Gastroesophageal sphincter (tissue), 4 donors: Measurements from ENCODE around the gene PCDHA6. TPM values are rescaled to one million over a fixed set of nuclear protein-coding genes. Genes with fewer than 3 reads are reported as not detected.
"Not testable (repeated sequence)": the region's sequence is repeated elsewhere in the genome, so short reads cannot be mapped to it uniquely, and the experiment has no call there.

Experiments
- ATAC-seq: fragments of 150-250 bp; one replicate; pipeline ENCODE4 v1.9.1; 2016; ENCODE audit warnings: mild to moderate bottlenecking, moderate library complexity
- H3K27ac ChIP-seq, 4 donors: fragments of 200-600 bp; sonication (generic) in 3 of 4; 1 replicate in 3 of 4; 2 replicates in 1 of 4; pipeline ENCODE4 v1.5.1; 2016 to 2019
- H3K27me3 ChIP-seq: fragments of 200-600 bp; sonication (generic); one replicate; pipeline ENCODE4 v1.5.1; 2019
- H3K36me3 ChIP-seq, 2 donors: fragments of 200-600 bp; sonication (generic); one replicate each; pipeline ENCODE4 v1.5.1; 2019; ENCODE audit warnings: control low read depth in 1 of 2
- H3K4me1 ChIP-seq, 3 donors: fragments of 200-600 bp; sonication (generic); 1 replicate in 2 of 3; 2 replicates in 1 of 3; pipeline ENCODE4 v1.5.1; 2016 to 2019; ENCODE audit warnings: control low read depth in 2 of 3
- H3K4me3 ChIP-seq, 2 donors: fragments of 200-600 bp; sonication (generic); one replicate each; pipeline ENCODE4 v1.5.1; 2019; ENCODE audit warnings: mild to moderate bottlenecking in 1 of 2, moderate library complexity in 1 of 2
- H3K9me3 ChIP-seq, 3 donors: fragments of 200-600 bp; sonication (generic); one replicate each; pipeline ENCODE4 v1.5.1; 2017 to 2019; ENCODE audit warnings: control low read depth in 2 of 3
- EP300 ChIP-seq: sonication (generic); formaldehyde crosslinking; IDR thresholded peaks from one replicate; pipeline ENCODE4 v1.6.1; 2017; ENCODE audit warnings: antibody characterized with exemption, mild to moderate bottlenecking
- POLR2A ChIP-seq, 2 donors: fragments of 450-650 bp; IDR thresholded peaks; one replicate each; pipeline ENCODE4 v1.6.1; 2017; ENCODE audit warnings: antibody characterized with exemption in 2 of 2, mild to moderate bottlenecking in 2 of 2, moderate library complexity in 1 of 2
- POLR2AphosphoS5 ChIP-seq: sonication (generic); formaldehyde crosslinking; IDR thresholded peaks from one replicate; pipeline ENCODE4 v1.6.1; 2017; ENCODE audit warnings: antibody characterized with exemption
- WGBS, 2 donors: methylation state at CpG; one replicate each; pipeline ENCODE4 v1.1.5; 2018; ENCODE audit warnings: low coverage in 1 of 2; 5-methylcytosine and 5-hydroxymethylcytosine counted together
- total RNA-seq, 4 donors: library from RNA; depleted of rRNA; stranded (reverse); fragments of >200 nt; gene quantifications; one replicate each; pipeline ENCODE4 v1.1.0, GENCODE V29; 2016
- TF ChIP-seq, protein P1 (sequence below), 4 experiments: fragments of 200-600 bp in 2 of 4; fragments of 450-650 bp in 2 of 4; sonication (generic) in 1 of 4; IDR thresholded peaks; one replicate each; pipeline ENCODE4 v1.5.1; 2017 to 2019; ENCODE audit warnings: antibody characterized with exemption in 4 of 4, mild to moderate bottlenecking in 2 of 4, moderate library complexity in 2 of 4

Gene PCDHA6
- total RNA-seq, 4 donors from 2014 or later, result 0.31 to 1.4 (median 0.73) TPM

DNA sequence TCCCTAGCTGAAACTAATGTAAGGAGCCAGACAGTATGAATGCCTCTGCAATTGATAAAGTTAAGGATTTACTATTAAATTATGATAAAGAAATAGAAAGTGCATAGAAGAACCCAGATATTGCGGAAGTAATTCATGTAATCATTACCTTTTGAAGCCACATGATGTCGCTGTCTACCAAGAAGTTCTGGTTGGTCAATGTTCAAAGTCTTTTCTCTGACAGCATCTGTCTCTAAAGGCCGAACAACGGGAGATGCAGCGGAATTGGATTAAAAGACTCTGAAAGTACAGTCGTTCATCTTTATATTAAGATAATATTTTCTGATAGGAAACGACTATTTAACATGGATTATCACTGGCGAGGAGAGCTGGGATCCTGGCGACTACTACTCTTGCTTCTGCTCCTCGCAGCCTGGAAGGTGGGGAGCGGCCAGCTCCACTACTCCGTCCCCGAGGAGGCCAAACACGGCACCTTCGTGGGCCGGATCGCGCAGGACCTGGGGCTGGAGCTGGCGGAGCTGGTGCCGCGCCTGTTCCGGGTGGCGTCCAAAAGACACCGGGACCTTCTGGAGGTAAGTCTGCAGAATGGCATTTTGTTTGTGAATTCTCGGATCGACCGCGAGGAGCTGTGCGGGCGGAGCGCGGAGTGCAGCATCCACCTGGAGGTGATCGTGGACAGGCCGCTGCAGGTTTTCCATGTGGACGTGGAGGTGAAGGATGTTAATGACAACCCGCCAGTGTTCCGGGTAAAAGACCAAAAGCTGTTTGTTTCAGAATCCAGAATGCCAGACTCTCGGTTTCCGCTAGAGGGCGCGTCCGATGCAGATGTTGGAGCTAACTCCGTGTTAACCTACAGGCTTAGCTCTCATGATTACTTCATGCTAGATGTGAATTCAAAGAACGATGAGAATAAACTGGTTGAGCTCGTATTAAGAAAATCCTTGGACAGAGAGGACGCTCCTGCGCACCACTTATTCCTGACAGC lies 13.5 kb downstream of the PCDHA6 start, which contains the start of gene PCDHA8:
PCDHA8 (plus strand) TSS at position 210 of the 985 bp plus-strand sequence; CDS start at position 345, 135 bp downstream.
- ATAC-seq, result no peak
- TF ChIP-seq EP300 (no peak), POLR2A (IDR thresholded peaks at IDR 0.05) (no peak), POLR2AphosphoS5 (no peak)
- TF ChIP-seq, protein P1, sequence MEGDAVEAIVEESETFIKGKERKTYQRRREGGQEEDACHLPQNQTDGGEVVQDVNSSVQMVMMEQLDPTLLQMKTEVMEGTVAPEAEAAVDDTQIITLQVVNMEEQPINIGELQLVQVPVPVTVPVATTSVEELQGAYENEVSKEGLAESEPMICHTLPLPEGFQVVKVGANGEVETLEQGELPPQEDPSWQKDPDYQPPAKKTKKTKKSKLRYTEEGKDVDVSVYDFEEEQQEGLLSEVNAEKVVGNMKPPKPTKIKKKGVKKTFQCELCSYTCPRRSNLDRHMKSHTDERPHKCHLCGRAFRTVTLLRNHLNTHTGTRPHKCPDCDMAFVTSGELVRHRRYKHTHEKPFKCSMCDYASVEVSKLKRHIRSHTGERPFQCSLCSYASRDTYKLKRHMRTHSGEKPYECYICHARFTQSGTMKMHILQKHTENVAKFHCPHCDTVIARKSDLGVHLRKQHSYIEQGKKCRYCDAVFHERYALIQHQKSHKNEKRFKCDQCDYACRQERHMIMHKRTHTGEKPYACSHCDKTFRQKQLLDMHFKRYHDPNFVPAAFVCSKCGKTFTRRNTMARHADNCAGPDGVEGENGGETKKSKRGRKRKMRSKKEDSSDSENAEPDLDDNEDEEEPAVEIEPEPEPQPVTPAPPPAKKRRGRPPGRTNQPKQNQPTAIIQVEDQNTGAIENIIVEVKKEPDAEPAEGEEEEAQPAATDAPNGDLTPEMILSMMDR (IDR thresholded peaks at IDR 0.05), result no peak
- H3K4me3 ChIP-seq, result no peak within 1 kb of the TSS
- peaks cover 0 to 51% (median 0%) of the 10 kb centered on the region in 3 donors for H3K9me3 ChIP-seq
- peaks cover 74% of the 10 kb centered on the region for H3K27me3 ChIP-seq
- H3K27ac ChIP-seq, result no peak within 1 kb of the TSS
- WGBS, 2 donors, result 17 to 32% methylated on average over 11 to 19 of the region's 47 CpGs
- no peaks in the 10 kb centered on the region for H3K36me3 ChIP-seq
- no peaks in the 10 kb centered on the region for H3K4me1 ChIP-seq

- TF ChIP-seq POLR2AphosphoS5, result no peak
- TF ChIP-seq, protein P1 (IDR thresholded peaks at IDR 0.05), result no peak
- no peak for TF ChIP-seq POLR2A (IDR thresholded peaks at IDR 0.05)
- TF ChIP-seq EP300, result no peak
- peaks cover 0 to 64% (median 0%) of the 10 kb centered on the region in 3 donors for H3K9me3 ChIP-seq
- no peaks in the 10 kb centered on the region for H3K36me3 ChIP-seq
- 43 to 67% methylated on average over 1 of the region's 87 CpGs for WGBS, 2 donors
- H3K27me3 ChIP-seq, result peaks cover 83% of the 10 kb centered on the region
- no peaks in the 10 kb centered on the region for H3K4me1 ChIP-seq
- no peak overlapping the region for H3K27ac ChIP-seq
- H3K4me3 ChIP-seq, result no peak overlapping the region
- no peak for ATAC-seq
Observed at GRCh38 chr5:140842798-140843733, 15.3 kb downstream of the PCDHA6 start.

DNA sequence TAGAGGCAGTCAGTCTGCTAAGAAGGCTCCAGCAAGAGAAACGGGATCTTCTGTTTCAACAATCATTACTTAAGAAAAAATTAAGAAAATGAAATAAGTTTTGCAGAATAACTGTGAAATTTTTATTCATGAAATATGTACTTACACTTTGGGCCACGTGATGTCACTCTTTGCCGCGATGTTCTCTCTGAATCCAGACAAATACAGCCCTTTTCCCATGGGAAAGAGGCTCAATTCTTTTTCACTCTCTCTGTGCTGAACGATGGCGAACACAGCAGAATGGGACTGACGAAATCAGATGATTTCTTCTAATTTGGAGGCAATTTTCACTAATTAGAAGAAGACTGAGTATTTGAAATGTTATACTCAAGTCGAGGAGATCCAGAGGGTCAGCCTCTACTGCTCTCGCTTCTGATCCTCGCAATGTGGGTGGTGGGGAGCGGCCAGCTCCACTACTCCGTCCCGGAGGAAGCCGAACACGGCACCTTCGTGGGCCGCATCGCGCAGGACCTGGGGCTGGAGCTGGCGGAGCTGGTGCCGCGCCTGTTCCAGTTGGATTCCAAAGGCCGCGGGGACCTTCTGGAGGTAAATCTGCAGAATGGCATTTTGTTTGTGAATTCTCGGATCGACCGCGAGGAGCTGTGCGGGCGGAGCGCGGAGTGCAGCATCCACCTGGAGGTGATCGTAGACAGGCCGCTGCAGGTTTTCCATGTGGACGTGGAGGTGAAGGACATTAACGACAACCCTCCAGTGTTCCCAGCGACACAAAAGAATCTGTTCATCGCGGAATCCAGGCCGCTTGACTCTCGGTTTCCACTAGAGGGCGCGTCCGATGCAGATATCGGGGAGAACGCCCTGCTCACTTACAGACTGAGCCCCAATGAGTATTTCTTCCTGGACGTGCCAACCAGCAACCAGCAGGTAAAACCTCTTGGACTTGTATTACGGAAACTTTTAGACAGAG lies 20.7 kb downstream of the PCDHA6 start, which contains the start of gene PCDHA9:
PCDHA9 (plus strand) TSS at position 244 of the 964 bp plus-strand sequence; CDS start at position 358, 114 bp downstream.
- Histone ChIP-seq H3K9me3 (peaks cover 0 to 59% (median 0%) of the 10 kb centered on the region in 3 donors), H3K27me3 (peaks cover 76% of the 10 kb centered on the region)
- H3K4me1 ChIP-seq, H3K36me3 ChIP-seq, ATAC-seq, H3K27ac ChIP-seq, H3K4me3 ChIP-seq: not testable (repeated sequence)
- WGBS, 2 donors, result 15 to 24% methylated on average over 5 to 19 of the region's 48 CpGs

DNA sequence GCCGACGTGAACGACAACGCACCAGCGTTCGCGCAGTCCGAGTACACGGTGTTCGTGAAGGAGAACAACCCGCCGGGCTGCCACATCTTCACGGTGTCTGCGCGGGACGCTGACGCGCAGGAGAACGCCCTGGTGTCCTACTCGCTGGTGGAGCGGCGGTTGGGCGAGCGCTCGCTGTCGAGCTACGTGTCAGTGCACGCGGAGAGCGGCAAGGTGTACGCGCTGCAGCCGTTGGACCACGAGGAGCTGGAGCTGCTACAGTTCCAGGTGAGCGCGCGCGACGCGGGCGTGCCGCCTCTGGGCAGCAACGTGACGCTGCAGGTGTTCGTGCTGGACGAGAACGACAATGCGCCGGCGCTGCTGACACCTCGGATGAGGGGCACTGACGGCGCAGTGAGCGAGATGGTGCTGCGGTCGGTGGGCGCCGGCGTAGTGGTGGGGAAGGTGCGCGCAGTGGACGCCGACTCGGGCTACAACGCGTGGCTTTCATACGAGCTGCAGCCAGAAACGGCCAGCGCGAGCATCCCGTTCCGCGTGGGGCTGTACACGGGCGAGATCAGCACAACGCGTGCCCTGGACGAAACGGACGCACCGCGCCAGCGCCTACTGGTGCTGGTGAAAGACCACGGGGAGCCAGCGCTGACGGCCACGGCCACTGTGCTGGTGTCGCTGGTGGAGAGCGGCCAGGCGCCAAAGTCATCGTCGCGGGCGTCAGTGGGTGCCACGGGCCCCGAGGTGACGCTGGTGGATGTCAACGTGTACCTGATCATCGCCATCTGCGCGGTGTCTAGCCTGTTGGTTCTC lies 22.3 kb downstream of the PCDHA6 start:
- not testable (repeated sequence) for ATAC-seq, H3K27ac ChIP-seq, H3K36me3 ChIP-seq, H3K4me1 ChIP-seq, H3K4me3 ChIP-seq
- WGBS, 2 donors, result 35% methylated on average over 21 of the region's 101 CpGs; no CpG with 5 or more reads in 1 of the 2 donors
- Histone ChIP-seq H3K27me3 (peaks cover 80% of the 10 kb centered on the region), H3K9me3 (peaks cover 0 to 57% (median 0%) of the 10 kb centered on the region in 3 donors)
